IPS-18a (cell line): ENCODE measurements around the gene OTC.

Experiments
- H3K27ac ChIP-seq: one replicate; pipeline ENCODE4 v1.5.1; 2013; ENCODE audit warnings: low read length
- H3K27me3 ChIP-seq: one replicate; pipeline ENCODE4 v1.6.1; 2013; ENCODE audit warnings: mild to moderate bottlenecking, low read length; ENCODE audit not compliant: control insufficient read depth, insufficient read depth
- H3K36me3 ChIP-seq: one replicate; pipeline ENCODE4 v1.6.1; 2013; ENCODE audit warnings: low read depth, low read length; ENCODE audit not compliant: control insufficient read depth
- H3K4me1 ChIP-seq: one replicate; pipeline ENCODE4 v1.6.1; 2013; ENCODE audit warnings: low read depth, low read length; ENCODE audit not compliant: control insufficient read depth
- H3K4me3 ChIP-seq: one replicate; pipeline ENCODE4 v1.5.1; 2013; ENCODE audit warnings: low read length
- H3K9ac ChIP-seq: one replicate; pipeline ENCODE4 v1.6.1; 2013; ENCODE audit warnings: mild to moderate bottlenecking, low read length, moderate library complexity
- H3K9me3 ChIP-seq: one replicate; pipeline ENCODE4 v1.6.1; 2013; ENCODE audit warnings: low read depth, low read length; ENCODE audit not compliant: control insufficient read depth

The OTC gene

GRCh38 chrX:38327775-38328081, 24.7 kb upstream of the OTC start:
- Histone ChIP-seq H3K27ac (no peak overlapping the region), H3K27me3 (no peaks in the 10 kb centered on the region), H3K36me3 (no peaks in the 10 kb centered on the region), H3K9ac (no peak overlapping the region), H3K4me3 (no peak overlapping the region), H3K9me3 (peaks cover 19% of the 10 kb centered on the region), H3K4me1 (no peaks in the 10 kb centered on the region)

DNA sequence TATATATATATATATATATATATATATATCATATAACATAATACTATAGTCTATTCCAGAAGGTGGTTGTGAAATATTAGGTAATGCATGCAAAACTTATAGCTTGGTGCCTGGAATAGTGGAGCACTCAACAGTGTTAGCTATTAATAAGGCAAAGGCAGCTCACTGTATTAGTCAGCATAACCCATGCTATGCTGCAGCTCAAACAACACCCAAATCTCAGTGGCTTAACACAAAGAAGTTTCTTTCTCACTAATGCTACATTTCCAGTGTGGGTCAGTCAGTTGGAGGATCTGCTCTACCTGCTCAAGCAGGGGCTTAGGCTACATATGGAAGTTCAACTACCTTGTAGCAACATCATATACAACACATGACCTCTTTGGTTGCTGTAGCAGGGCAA, 19.9 kb upstream of the OTC start:
- no peak overlapping the region for H3K4me3 ChIP-seq
- H3K4me1 ChIP-seq = no peaks in the 10 kb centered on the region
- H3K36me3 ChIP-seq = no peaks in the 10 kb centered on the region
- no peak overlapping the region for H3K9ac ChIP-seq
- H3K27me3 ChIP-seq = no peaks in the 10 kb centered on the region
- peaks cover 10% of the 10 kb centered on the region for H3K9me3 ChIP-seq
- no peak overlapping the region for H3K27ac ChIP-seq

DNA sequence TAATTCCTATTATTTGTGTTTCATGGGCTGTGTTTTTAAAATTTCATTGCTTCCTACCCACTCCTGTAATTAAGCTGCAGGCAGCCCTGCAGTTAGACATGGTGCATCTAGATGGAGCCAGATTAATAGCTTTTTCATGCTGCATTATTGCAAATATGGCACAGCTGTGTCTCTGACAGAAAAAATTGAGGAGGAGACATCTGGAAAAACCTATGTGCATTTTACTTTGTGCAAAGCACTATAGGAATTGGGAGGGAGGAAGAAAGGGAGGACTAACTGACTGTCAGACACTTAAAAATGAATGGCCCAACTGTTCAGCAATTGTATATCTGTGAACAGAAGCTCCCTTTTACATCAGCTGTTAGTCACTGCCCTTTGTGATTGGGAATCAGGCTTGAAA, 17.0 kb upstream of the OTC start:
- no peaks in the 10 kb centered on the region for H3K4me1 ChIP-seq
- H3K4me3 ChIP-seq = no peak overlapping the region
- H3K9me3 ChIP-seq = peaks cover 21% of the 10 kb centered on the region
- H3K27ac ChIP-seq = no peak overlapping the region
- no peaks in the 10 kb centered on the region for H3K27me3 ChIP-seq
- no peak overlapping the region for H3K9ac ChIP-seq
- no peaks in the 10 kb centered on the region for H3K36me3 ChIP-seq

GRCh38 chrX:38336538-38337240, 15.7 kb upstream of the OTC start:
- H3K4me3 ChIP-seq = no peak overlapping the region

GRCh38 chrX:38341442-38341841, 11.0 kb upstream of the OTC start:
- H3K9me3 ChIP-seq = peaks cover 15% of the 10 kb centered on the region
- no peaks in the 10 kb centered on the region for H3K36me3 ChIP-seq
- no peak overlapping the region for H3K4me3 ChIP-seq
- H3K27me3 ChIP-seq = no peaks in the 10 kb centered on the region
- no peak overlapping the region for H3K9ac ChIP-seq
- no peaks in the 10 kb centered on the region for H3K4me1 ChIP-seq
- no peak overlapping the region for H3K27ac ChIP-seq

More at GRCh38 chrX:38336538-38337240, 15.7 kb upstream of the OTC start:
- Histone ChIP-seq H3K9ac (no peak overlapping the region), H3K27me3 (no peaks in the 10 kb centered on the region), H3K36me3 (no peaks in the 10 kb centered on the region), H3K9me3 (peaks cover 15% of the 10 kb centered on the region), H3K27ac (no peak overlapping the region), H3K4me1 (no peaks in the 10 kb centered on the region)

GRCh38 chrX:38342853-38343778, 9.3 kb upstream of the OTC start:
- no peak overlapping the region for H3K27ac ChIP-seq
- H3K4me3 ChIP-seq = no peak overlapping the region
- H3K36me3 ChIP-seq = no peaks in the 10 kb centered on the region
- no peaks in the 10 kb centered on the region for H3K27me3 ChIP-seq
- H3K9me3 ChIP-seq = peaks cover 10% of the 10 kb centered on the region
- H3K9ac ChIP-seq = no peak overlapping the region
- no peaks in the 10 kb centered on the region for H3K4me1 ChIP-seq

GRCh38 chrX:38346150-38346549, 6.3 kb upstream of the OTC start:
- no peaks in the 10 kb centered on the region for H3K36me3 ChIP-seq
- H3K4me1 ChIP-seq = no peaks in the 10 kb centered on the region
- no peaks in the 10 kb centered on the region for H3K27me3 ChIP-seq
- H3K4me3 ChIP-seq = no peak overlapping the region
- no peak overlapping the region for H3K9ac ChIP-seq
- no peak overlapping the region for H3K27ac ChIP-seq
- H3K9me3 ChIP-seq = no peaks in the 10 kb centered on the region

DNA sequence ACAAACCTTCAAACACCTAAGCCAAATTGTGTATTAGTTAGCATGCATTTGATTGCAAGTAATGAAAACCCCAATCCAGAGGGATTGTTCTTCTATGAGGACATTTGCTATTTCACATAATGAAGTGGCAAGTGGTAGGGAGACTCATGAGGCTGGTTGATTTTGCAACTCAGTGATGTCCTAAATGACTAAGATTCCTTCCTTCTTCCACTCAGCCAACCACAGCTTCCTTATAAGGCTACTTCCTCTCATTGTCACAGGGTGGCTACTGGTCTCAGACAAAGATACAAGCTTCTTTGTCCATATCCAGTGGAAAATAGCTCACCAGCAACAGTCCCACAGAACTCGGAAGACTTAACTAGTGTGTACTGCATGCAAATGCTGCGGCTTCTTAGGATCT, 5.3 kb upstream of the OTC start:
- Histone ChIP-seq H3K27me3 (no peaks in the 10 kb centered on the region), H3K4me1 (no peaks in the 10 kb centered on the region), H3K9me3 (no peaks in the 10 kb centered on the region), H3K36me3 (no peaks in the 10 kb centered on the region), H3K4me3 (no peak overlapping the region), H3K27ac (no peak overlapping the region), H3K9ac (no peak overlapping the region)

- H3K9ac ChIP-seq = no peak overlapping the region
- H3K4me3 ChIP-seq = no peak overlapping the region
- H3K27me3 ChIP-seq = no peaks in the 10 kb centered on the region
- no peaks in the 10 kb centered on the region for H3K4me1 ChIP-seq
- H3K9me3 ChIP-seq = peaks cover 7% of the 10 kb centered on the region
- no peaks in the 10 kb centered on the region for H3K36me3 ChIP-seq
- H3K27ac ChIP-seq = no peak overlapping the region
These were observed 1.1 kb upstream of the OTC start for GRCh38 chrX:38351346-38351745.

- Histone ChIP-seq H3K36me3 (no peaks in the 10 kb centered on the region), H3K4me3 (no peak overlapping the region), H3K9me3 (peaks cover 16% of the 10 kb centered on the region), H3K4me1 (no peaks in the 10 kb centered on the region), H3K27ac (no peak overlapping the region), H3K9ac (no peak overlapping the region), H3K27me3 (no peaks in the 10 kb centered on the region)
These were observed 4.0 kb downstream of the OTC start for GRCh38 chrX:38356401-38356800.

GRCh38 chrX:38357747-38358673, 5.6 kb downstream of the OTC start:
- Histone ChIP-seq H3K4me3 (no peak overlapping the region), H3K9ac (no peak overlapping the region), H3K27ac (no peak overlapping the region), H3K4me1 (no peaks in the 10 kb centered on the region), H3K36me3 (no peaks in the 10 kb centered on the region), H3K27me3 (no peaks in the 10 kb centered on the region), H3K9me3 (peaks cover 9% of the 10 kb centered on the region)
